Muscle of leg (tissue), 11 donors: ENCODE data around the gene PGPEP1. TPM values are rescaled to one million over a fixed set of nuclear protein-coding genes. Genes with fewer than 3 reads are reported as not detected.
"Not testable (repeated sequence)": the region's sequence is repeated elsewhere in the genome, so short reads cannot be mapped to it uniquely, and the experiment has no call there.

Source experiments
- DNase-seq: peaks from one replicate; pipeline ENCODE4 v3.0.0; 2013
- H3K27ac ChIP-seq: one replicate; pipeline ENCODE4 v1.5.1; 2013; ENCODE audit warnings: mild to moderate bottlenecking, low read length, control low read depth
- H3K27me3 ChIP-seq: one replicate; pipeline ENCODE4 v1.6.1; 2013; ENCODE audit warnings: low read length; ENCODE audit not compliant: control insufficient read depth, insufficient read depth
- H3K36me3 ChIP-seq: one replicate; pipeline ENCODE4 v1.6.1; 2013; ENCODE audit warnings: low read length; ENCODE audit not compliant: control insufficient read depth, insufficient read depth
- H3K4me1 ChIP-seq: one replicate; pipeline ENCODE4 v1.6.1; 2013; ENCODE audit warnings: low read length; ENCODE audit not compliant: control insufficient read depth, insufficient read depth
- H3K4me3 ChIP-seq: one replicate; pipeline ENCODE4 v1.5.1; 2013; ENCODE audit warnings: low read length, control low read depth
- H3K9me3 ChIP-seq: replicated peaks from 2 replicates; pipeline ENCODE4 v1.6.1; 2013; ENCODE audit warnings: low read depth, low read length; ENCODE audit not compliant: control insufficient read depth
- WGBS: methylation state at CpG from one replicate; pipeline ENCODE4 v1.1.5; 2013; ENCODE audit warnings: missing lambda C conversion rate; ENCODE audit not compliant: insufficient coverage; 5-methylcytosine and 5-hydroxymethylcytosine counted together
- polyA plus RNA-seq, 8 donors: library from polyadenylated mRNA; unstranded; fragments of 120-200 nt; gene quantifications; one replicate each; pipeline versions ENCODE4 v1.2.1 to v1.2.3, GENCODE V29; 2013; ENCODE audit warnings: inconsistent platforms in 1 of 8, low replicate concordance in 1 of 8; ENCODE audit not compliant: insufficient read length in 8 of 8, insufficient read depth in 1 of 8
- total RNA-seq: library from RNA; stranded (reverse); fragments of 120-200 nt; gene quantifications from one replicate; pipeline ENCODE4 v1.2.4, GENCODE V29; 2013

Gene PGPEP1
- total and polyA plus RNA-seq, 9 donors, result 7.7 to 14.9 (median 9.5) TPM

- Histone ChIP-seq H3K36me3 (peaks cover 11% of the 10 kb centered on the region), H3K27me3 (no peaks in the 10 kb centered on the region), H3K27ac (no peak overlapping the region), H3K9me3 (no peaks in the 10 kb centered on the region), H3K4me3 (no peak overlapping the region), H3K4me1 (no peaks in the 10 kb centered on the region)
- no peak for DNase-seq
- WGBS, result 82% methylated on average over 11 of the region's 17 CpGs
These were observed 7.8 kb downstream of the PGPEP1 start for GRCh38 chr19:18348171-18348570.

DNA sequence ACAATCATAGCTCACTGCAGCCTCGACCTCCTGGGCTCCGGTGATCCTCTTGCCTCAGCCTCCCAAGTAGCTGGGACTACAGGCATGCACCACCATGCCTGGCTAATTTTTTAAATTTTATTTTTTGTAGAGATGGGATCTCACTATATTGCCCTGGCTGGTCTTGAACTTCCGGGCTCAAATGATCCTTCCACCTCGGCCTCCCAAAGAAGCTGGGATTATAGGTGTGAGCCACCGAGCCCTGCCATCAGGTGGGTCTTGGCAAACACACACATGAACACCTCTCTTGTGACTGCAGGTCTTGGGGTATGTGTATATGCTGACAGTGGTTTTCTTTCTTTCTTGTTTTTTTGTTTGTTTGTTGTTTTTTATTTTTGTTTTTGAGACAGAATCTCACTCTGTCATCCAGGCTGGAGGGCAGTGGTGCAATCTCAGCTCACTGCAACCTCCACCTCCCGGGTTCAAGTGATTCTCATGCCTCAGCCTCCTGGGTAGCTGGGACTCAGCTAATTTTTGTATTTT, 8.5 kb downstream of the PGPEP1 start:
- DNase-seq, H3K4me1 ChIP-seq, H3K4me3 ChIP-seq, H3K36me3 ChIP-seq, H3K9me3 ChIP-seq, H3K27ac ChIP-seq, H3K27me3 ChIP-seq: not testable (repeated sequence)
- WGBS, result 100% methylated on average over 1 of the region's 6 CpGs

GRCh38 chr19:18349524-18350128, 9.2 kb downstream of the PGPEP1 start:
- DNase-seq, result no peak
- Histone ChIP-seq H3K27ac (no peak overlapping the region), H3K4me1 (no peaks in the 10 kb centered on the region), H3K9me3 (no peaks in the 10 kb centered on the region), H3K36me3 (peaks cover 6% of the 10 kb centered on the region), H3K27me3 (no peaks in the 10 kb centered on the region), H3K4me3 (no peak overlapping the region)
- 80% methylated on average over 1 of the region's 12 CpGs for WGBS

GRCh38 chr19:18350490-18350889, 10.1 kb downstream of the PGPEP1 start:
- WGBS, result 84% methylated on average over 8 of the region's 9 CpGs
- Histone ChIP-seq H3K27me3 (no peaks in the 10 kb centered on the region), H3K36me3 (peaks cover 6% of the 10 kb centered on the region), H3K27ac (no peak overlapping the region), H3K4me1 (no peaks in the 10 kb centered on the region), H3K4me3 (no peak overlapping the region), H3K9me3 (no peaks in the 10 kb centered on the region)
- no peak for DNase-seq

- no peaks in the 10 kb centered on the region for H3K4me1 ChIP-seq
- H3K36me3 ChIP-seq, result peaks cover 14% of the 10 kb centered on the region
- 93% methylated on average over 2 of the region's 7 CpGs for WGBS
These were observed 11.1 kb downstream of the PGPEP1 start for GRCh38 chr19:18351544-18351943.

DNA sequence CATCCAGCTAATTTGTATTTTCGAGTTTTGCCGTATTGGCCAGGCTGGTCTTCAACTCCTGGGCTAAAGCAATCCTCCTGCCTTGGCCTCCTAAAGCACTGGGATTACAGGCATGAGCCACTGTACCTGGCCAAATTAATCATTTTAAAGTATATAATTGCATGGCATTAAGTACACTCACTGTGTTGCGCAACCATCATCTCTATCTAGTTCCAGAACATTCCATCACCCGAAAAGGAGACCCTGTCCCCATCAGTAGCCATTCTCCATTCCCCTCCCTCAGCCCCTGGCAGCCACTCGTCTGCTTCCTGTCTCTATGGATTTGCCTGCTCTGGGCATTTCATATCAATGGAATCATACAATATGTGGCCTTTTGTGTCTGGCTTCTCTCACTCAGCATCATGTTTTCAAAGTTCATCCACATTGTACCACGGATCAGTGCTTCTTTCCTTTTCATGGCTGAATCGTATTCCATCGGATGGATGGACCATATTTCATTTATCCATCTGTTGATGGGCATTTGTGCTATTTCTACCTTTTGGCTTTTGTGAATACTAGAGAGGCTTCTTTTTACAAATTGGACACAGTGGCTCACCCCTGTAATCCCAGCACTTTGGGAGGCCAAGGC, 13.1 kb downstream of the PGPEP1 start:
- Histone ChIP-seq H3K27ac (no peak overlapping the region), H3K4me3 (no peak overlapping the region), H3K4me1 (no peaks in the 10 kb centered on the region), H3K36me3 (peaks cover 29% of the 10 kb centered on the region), H3K27me3 (no peaks in the 10 kb centered on the region), H3K9me3 (peaks cover 6% of the 10 kb centered on the region)
- 90% methylated on average over 3 of the region's 8 CpGs for WGBS
- no peak for DNase-seq

More at GRCh38 chr19:18351544-18351943, 11.1 kb downstream of the PGPEP1 start:
- Histone ChIP-seq H3K27me3 (no peaks in the 10 kb centered on the region), H3K4me3 (no peak overlapping the region), H3K9me3 (no peaks in the 10 kb centered on the region), H3K27ac (no peak overlapping the region)
- no peak for DNase-seq

- not testable (repeated sequence) for H3K9me3 ChIP-seq, H3K27me3 ChIP-seq, DNase-seq, H3K4me1 ChIP-seq, H3K27ac ChIP-seq, H3K4me3 ChIP-seq
- no CpG with 5 or more reads among the region's 7 CpGs for WGBS
- H3K36me3 ChIP-seq, result peaks cover 36% of the 10 kb centered on the region
These were observed 14.3 kb downstream of the PGPEP1 start for GRCh38 chr19:18354743-18355142.

GRCh38 chr19:18357041-18357440, 16.6 kb downstream of the PGPEP1 start:
- H3K36me3 ChIP-seq, result peaks cover 42% of the 10 kb centered on the region
- H3K4me1 ChIP-seq, result no peaks in the 10 kb centered on the region
- no peak overlapping the region for H3K27ac ChIP-seq
- no peak overlapping the region for H3K4me3 ChIP-seq
- H3K9me3 ChIP-seq, result peaks cover 6% of the 10 kb centered on the region
- 67% methylated on average over 1 of the region's 3 CpGs for WGBS
- no peak for DNase-seq
- no peaks in the 10 kb centered on the region for H3K27me3 ChIP-seq

DNA sequence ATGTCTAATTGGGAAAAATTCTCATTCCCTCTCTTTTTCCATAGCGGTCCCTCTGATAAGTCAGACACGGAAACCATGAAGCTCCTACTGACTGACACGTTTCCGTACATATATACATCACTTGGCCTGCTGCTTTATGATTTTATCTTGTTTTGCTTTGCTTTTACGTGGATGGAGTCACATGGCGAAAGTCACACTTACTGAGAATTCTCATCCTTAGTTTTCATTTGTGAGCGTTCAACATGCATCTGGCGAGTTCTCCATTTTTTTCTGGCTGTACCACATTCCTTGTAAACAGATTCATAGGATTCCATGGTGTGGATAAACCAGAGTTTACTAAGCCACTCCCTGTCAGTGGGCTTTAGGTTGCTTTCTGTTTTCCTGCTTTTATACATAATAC, 21.2 kb downstream of the PGPEP1 start:
- Histone ChIP-seq H3K4me3 (no peak overlapping the region), H3K27me3 (no peaks in the 10 kb centered on the region), H3K27ac (no peak overlapping the region), H3K4me1 (peaks cover 15% of the 10 kb centered on the region), H3K36me3 (peaks cover 38% of the 10 kb centered on the region), H3K9me3 (peaks cover 6% of the 10 kb centered on the region)
- WGBS, result 82% methylated on average over 2 of the region's 8 CpGs
- DNase-seq, result no peak

GRCh38 chr19:18362934-18363542, 22.6 kb downstream of the PGPEP1 start:
- no peak for DNase-seq
- Histone ChIP-seq H3K27ac (no peak overlapping the region), H3K4me1 (peaks cover 15% of the 10 kb centered on the region), H3K4me3 (no peak overlapping the region), H3K36me3 (peaks cover 24% of the 10 kb centered on the region), H3K27me3 (no peaks in the 10 kb centered on the region), H3K9me3 (no peaks in the 10 kb centered on the region)
- 96% methylated on average over 10 of the region's 17 CpGs for whole genome bisulfite sequencing
